Mucosa of descending colon (tissue), 3 donors: Measurements from ENCODE around the gene ABCA4. TPM values are rescaled to one million over a fixed set of nuclear protein-coding genes. Genes with fewer than 3 reads are reported as not detected.

Experiments
- ATAC-seq: fragments of 200-7000 bp; cut with Tn5 transposase; one replicate; pipeline ENCODE4 v1.9.1; 2020; ENCODE audit warnings: mild to moderate bottlenecking, moderate library complexity
- DNase-seq, 3 donors: peaks; one replicate each; pipeline ENCODE4 v3.0.0-alpha.2; 2020
- H3K36me3 ChIP-seq: fragments of 200-600 bp; one replicate; pipeline ENCODE4 v1.8.0; 2021; ENCODE audit warnings: low read depth, mild to moderate bottlenecking
- H3K4me1 ChIP-seq: fragments of 200-600 bp; one replicate; pipeline ENCODE4 v1.8.0; 2021; ENCODE audit warnings: low read depth, mild to moderate bottlenecking
- H3K4me3 ChIP-seq: fragments of 200-600 bp; one replicate; pipeline ENCODE4 v1.8.0; 2021; ENCODE audit warnings: mild to moderate bottlenecking
- H3K9me3 ChIP-seq: fragments of 200-600 bp; one replicate; pipeline ENCODE4 v1.8.0; 2021; ENCODE audit warnings: mild to moderate bottlenecking
- intact Hi-C, 2 donors: fragments of 100-400 bp; cut with DNase I in 1 of 2; cut with micrococcal nuclease in 1 of 2; formaldehyde crosslinking; loops; one replicate each; pipeline versions ENCODE4 v1.11.0 to v1.11.1; 2022; cut with DNase I, micrococcal nuclease
- total RNA-seq, 3 donors: library from RNA; stranded (reverse); fragmentation: NEBNext Ultra II Directional in 2 of 3; extraction: Animal tissue kit (Norgen Biotek cat#: 25700) in 2 of 3; gene quantifications; one replicate each; pipeline versions ENCODE4 v1.2.1 to v1.2.4, GENCODE V29; 2021 to 2023
- TF ChIP-seq, protein P1 (sequence below): fragments of 200-600 bp; IDR thresholded peaks from one replicate; pipeline ENCODE4 v1.8.0; 2022; ENCODE audit warnings: antibody characterized with exemption, mild to moderate bottlenecking
- donor health status: DM: no; HTN: no; CAD: no; lungs with moderate emphysema.
- donor health status: DM: no; HTN: no; CAD: no.
- donor health status: DM: no; HTN: yes; CAD: no.

The ABCA4 gene
- total RNA-seq, 3 donors from 2014 or later, result 0.34 to 1.0 TPM; not detected in 1

DNA sequence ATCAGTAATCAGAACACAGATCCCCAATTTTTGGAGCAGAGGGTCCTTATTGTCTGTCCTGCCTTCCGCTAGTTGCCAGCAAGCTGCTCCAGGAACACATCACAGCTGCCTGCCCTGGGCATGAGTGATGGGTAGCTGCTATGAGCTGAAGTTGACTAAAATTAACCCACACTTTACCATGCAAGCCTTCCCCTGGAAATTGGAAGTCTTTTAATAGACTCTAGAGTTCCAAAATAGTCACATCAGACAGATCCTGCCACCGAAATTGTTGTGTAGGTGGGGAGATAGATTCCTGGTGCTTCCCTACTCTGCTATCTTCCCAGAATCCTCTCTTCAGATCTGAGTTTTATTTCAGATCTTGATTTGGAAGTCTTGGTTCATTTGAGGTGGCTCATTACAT, 148.6 kb downstream of the ABCA4 start:
- H3K36me3 ChIP-seq, result no peaks in the 10 kb centered on the region
- H3K4me3 ChIP-seq, result no peak overlapping the region
- no peak for DNase-seq
- intact Hi-C loops, result no loop called here
- no peaks in the 10 kb centered on the region for H3K4me1 ChIP-seq
- H3K9me3 ChIP-seq, result no peaks in the 10 kb centered on the region
- no peak for ATAC-seq
- TF ChIP-seq, protein P1, sequence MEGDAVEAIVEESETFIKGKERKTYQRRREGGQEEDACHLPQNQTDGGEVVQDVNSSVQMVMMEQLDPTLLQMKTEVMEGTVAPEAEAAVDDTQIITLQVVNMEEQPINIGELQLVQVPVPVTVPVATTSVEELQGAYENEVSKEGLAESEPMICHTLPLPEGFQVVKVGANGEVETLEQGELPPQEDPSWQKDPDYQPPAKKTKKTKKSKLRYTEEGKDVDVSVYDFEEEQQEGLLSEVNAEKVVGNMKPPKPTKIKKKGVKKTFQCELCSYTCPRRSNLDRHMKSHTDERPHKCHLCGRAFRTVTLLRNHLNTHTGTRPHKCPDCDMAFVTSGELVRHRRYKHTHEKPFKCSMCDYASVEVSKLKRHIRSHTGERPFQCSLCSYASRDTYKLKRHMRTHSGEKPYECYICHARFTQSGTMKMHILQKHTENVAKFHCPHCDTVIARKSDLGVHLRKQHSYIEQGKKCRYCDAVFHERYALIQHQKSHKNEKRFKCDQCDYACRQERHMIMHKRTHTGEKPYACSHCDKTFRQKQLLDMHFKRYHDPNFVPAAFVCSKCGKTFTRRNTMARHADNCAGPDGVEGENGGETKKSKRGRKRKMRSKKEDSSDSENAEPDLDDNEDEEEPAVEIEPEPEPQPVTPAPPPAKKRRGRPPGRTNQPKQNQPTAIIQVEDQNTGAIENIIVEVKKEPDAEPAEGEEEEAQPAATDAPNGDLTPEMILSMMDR, result no peak

DNA sequence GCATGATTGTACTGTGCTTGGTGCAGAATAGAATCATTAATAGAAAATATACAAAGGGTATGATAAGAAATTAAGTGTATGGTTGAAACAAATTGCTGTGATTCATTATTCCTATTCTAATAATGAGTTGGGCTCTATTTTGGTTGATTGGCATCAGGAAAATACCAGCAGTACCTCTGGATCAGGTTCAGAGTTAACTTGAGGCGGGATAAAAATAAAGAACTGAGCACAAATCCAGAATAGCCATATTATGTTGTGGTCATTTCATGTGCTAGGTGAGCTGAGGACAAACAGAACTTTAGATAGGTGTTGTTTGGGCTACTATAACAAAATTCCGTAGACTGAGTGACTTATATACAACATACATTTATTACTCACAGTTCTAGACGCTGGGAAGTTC, 151.1 kb downstream of the ABCA4 start:
- Histone ChIP-seq H3K36me3 (no peaks in the 10 kb centered on the region), H3K9me3 (no peaks in the 10 kb centered on the region), H3K4me3 (no peak overlapping the region), H3K4me1 (no peaks in the 10 kb centered on the region)
- ATAC-seq (no peak), DNase-seq (no peak)
- TF ChIP-seq, protein P1, result no peak
- intact Hi-C loops, result no loop called here

DNA sequence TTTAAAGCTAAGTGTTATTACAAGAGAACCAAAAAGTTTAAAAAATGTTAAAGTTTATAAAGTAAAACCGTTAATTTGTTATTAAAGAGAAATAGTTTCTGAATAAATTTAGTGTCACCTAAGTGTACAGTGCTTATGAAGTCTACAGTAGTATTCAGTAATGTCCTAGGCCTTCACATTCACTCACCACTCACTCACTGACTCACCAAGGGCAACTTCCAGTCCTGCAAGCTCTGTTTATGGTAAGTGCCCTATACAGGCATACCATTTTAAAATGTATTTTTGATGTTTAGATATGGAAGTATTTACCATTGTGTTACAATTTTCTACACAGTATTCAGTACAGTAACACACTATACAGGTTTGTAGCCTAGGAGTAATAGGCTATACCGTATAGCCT, 151.6 kb downstream of the ABCA4 start:
- no peaks in the 10 kb centered on the region for H3K36me3 ChIP-seq
- H3K4me1 ChIP-seq, result no peaks in the 10 kb centered on the region
- no peak for DNase-seq
- ATAC-seq, result no peak
- TF ChIP-seq, protein P1, result no peak
- intact Hi-C loops, result no loop called here
- no peaks in the 10 kb centered on the region for H3K9me3 ChIP-seq
- H3K4me3 ChIP-seq, result no peak overlapping the region

DNA sequence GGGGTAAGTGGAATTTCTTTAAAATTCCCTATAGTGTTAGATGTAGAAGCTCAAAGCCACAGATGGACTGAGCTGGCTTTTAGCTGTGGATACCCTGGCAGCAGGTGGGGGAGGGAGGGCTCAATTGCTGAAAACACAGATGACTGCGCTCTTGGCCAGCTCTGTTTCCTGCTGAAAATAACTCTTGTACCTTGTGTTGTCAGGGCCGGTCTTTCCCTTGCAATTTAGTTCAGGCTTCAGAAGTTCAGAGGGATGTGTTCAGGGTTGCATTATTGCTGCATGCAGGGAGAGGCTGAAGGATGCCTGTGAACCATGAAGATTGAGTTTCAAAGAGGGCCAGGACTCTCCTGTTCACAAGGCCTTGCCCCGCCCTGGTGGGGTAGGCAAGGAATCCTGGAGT, 153.6 kb downstream of the ABCA4 start:
- Histone ChIP-seq H3K36me3 (no peaks in the 10 kb centered on the region), H3K4me1 (no peaks in the 10 kb centered on the region), H3K9me3 (no peaks in the 10 kb centered on the region), H3K4me3 (no peak overlapping the region)
- ATAC-seq (no peak), DNase-seq (no peak)
- intact Hi-C loops, result no loop called here
- TF ChIP-seq, protein P1, result no peak

DNA sequence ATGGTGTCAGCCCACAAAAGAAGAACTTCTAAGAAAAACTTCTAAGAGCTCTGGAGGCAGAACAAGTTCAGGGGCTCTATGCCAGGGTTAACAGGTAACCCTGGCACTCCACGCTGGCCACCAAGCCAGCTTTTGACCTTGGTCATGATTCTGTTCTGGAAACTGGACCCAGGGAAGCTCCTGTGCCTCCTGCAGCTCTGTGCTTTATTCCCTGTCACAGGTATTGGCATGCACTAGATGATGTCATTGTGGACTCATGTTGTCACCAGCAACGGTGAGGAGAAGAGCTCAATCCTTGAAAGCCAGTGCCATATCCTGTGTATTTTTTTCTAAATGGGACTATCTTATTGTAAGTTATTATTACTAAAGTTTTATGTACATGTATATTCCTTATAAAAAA, 155.1 kb downstream of the ABCA4 start:
- Histone ChIP-seq H3K4me1 (no peaks in the 10 kb centered on the region), H3K4me3 (no peak overlapping the region), H3K9me3 (no peaks in the 10 kb centered on the region), H3K36me3 (no peaks in the 10 kb centered on the region)
- intact Hi-C loops, result no loop called here
- no peak for ATAC-seq
- TF ChIP-seq, protein P1, result no peak
- DNase-seq, result no peak

DNA sequence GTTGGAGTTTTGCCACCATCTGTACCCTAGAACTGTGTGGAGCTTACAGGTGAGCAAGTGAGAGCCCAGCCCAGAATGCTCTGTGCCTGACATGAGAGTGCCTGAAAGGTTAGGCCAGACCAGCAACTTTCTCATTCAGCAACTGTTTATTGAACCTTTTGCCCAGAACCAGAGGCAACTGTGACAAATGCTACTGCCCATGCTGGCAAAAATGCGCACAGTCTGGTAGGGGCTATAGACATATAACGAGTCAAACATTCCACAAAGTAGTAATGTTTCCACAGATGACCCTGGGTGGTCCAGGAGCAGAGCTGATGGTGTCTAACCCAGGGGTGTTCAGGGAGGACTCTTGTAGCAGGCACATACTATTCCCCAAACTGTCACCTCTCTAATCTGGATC, 155.7 kb downstream of the ABCA4 start:
- intact Hi-C loops, result no loop called here
- Histone ChIP-seq H3K4me3 (no peak overlapping the region), H3K4me1 (no peaks in the 10 kb centered on the region), H3K36me3 (no peaks in the 10 kb centered on the region), H3K9me3 (no peaks in the 10 kb centered on the region)
- TF ChIP-seq, protein P1, result no peak
- no peak for ATAC-seq
- DNase-seq, result no peak
